SH-SY5Y (cell line): Measurements from ENCODE around the gene TRIB2.

Source experiments
- GATA2 ChIP-seq: IDR thresholded peaks from 2 replicates; pipeline ENCODE4 v1.6.1; 2011; ENCODE audit warnings: mild to moderate bottlenecking, low read depth, low read length
- GATA3 ChIP-seq: IDR thresholded peaks from 2 replicates; pipeline ENCODE4 v1.6.1; 2011; ENCODE audit warnings: low read depth, mild to moderate bottlenecking, low read length, moderate library complexity

DNA sequence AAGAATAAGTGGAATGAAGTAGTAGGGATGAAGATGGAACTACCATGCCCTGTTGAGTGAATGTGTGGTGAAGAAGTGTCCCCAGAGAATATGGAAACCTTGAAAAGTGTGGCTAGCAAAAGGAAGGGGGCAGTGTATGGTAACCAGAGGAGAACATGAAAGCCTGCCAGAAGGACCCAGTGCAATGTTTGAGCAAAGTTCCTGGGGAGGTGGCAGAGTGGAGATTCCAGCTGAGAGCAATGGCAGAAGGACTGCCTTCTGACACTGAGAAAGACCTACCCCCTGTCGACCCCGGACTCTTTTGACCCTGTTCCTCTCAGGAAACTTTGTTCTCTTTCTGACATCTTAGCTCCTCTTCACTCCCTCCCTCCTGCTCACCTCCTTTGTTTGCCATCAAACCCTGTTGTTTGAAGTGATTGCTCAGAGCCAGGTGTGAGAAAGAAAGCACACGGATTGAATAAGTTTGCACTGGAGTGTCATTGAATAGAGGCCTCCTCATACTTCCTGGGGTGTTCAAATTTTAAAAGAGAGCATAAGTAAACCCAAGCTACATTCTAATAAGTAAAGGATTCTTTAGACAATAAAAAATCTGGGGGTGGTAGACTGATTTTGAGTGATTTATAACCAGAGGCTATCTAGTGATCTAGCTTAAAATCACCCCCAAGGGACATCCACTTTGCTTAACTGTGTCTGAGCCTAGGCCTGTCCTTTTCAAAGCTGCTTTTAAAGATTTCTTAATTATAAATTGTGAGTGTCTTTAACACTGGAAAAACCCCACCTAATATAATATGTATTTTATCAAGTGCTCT lies 57.1 kb downstream of the TRIB2 start:
- TF ChIP-seq GATA3 (no peak), GATA2 (no peak)
